CD8-positive, alpha-beta memory T cell (primary cell): Measurements from ENCODE around the gene VARS1. TPM values are rescaled to one million over a fixed set of nuclear protein-coding genes. Genes with fewer than 3 reads are reported as not detected.
A peak's percentile ranks its signal among the peaks of the same experiment; 100 is the strongest.

ENCODE experiments used
- CTCF ChIA-PET: fragments of 350-600 bp; sonication (Branson Sonifier 250); formaldehyde crosslinking; loops from one replicate; lab custom pipeline; 2021; ENCODE audit warnings: antibody characterized with exemption; lab: Charles Lee
- POLR2A ChIA-PET: fragments of 350-600 bp; sonication (Branson Sonifier 250); formaldehyde crosslinking; loops from one replicate; lab custom pipeline; 2021; ENCODE audit warnings: antibody characterized with exemption; lab: Charles Lee
- DNase-seq, 5 donors: peaks; one replicate each; pipeline versions ENCODE4 v3.0.0 to v3.0.0-alpha.2; 2020 to 2022; ENCODE audit warnings: mixed read lengths in 1 of 5
- H3K27ac ChIP-seq: one replicate; pipeline ENCODE4 v1.7.0; 2013; ENCODE audit warnings: low read depth, mild to moderate bottlenecking, low read length, moderate library complexity
- H3K27me3 ChIP-seq: 2 replicates; pipeline ENCODE4 v1.7.0; 2013; ENCODE audit warnings: low read length, mild to moderate bottlenecking; ENCODE audit not compliant: insufficient read depth, poor library complexity, severe bottlenecking
- H3K36me3 ChIP-seq: 2 replicates; pipeline ENCODE4 v1.7.0; 2013; ENCODE audit warnings: mild to moderate bottlenecking, low read length, moderate library complexity; ENCODE audit not compliant: insufficient read depth
- H3K4me1 ChIP-seq: 2 replicates; pipeline ENCODE4 v1.7.0; 2013; ENCODE audit warnings: mild to moderate bottlenecking, low read length, moderate library complexity; ENCODE audit not compliant: insufficient read depth
- H3K4me3 ChIP-seq: 2 replicates; pipeline ENCODE4 v1.7.0; 2013; ENCODE audit warnings: mild to moderate bottlenecking, low read length
- H3K9me3 ChIP-seq: 2 replicates; pipeline ENCODE4 v1.7.0; 2013; ENCODE audit warnings: mild to moderate bottlenecking, low read length
- H3K27ac Mint-ChIP-seq, 8 donors: one replicate each; pipeline ENCODE4 v1.8.0; 2020 to 2021; ENCODE audit warnings: mixed read lengths in 8 of 8, mild to moderate bottlenecking in 6 of 8, inconsistent platforms in 3 of 8, moderate library complexity in 3 of 8
- H3K27me3 Mint-ChIP-seq, 2 donors: one replicate each; pipeline ENCODE4 v1.8.0; 2020 to 2021; ENCODE audit warnings: mixed read lengths in 2 of 2, mild to moderate bottlenecking in 1 of 2, moderate library complexity in 1 of 2
- H3K36me3 Mint-ChIP-seq, 3 donors: one replicate each; pipeline ENCODE4 v1.8.0; 2020 to 2021; ENCODE audit warnings: mixed read lengths in 3 of 3, inconsistent platforms in 1 of 3, mild to moderate bottlenecking in 1 of 3
- H3K4me1 Mint-ChIP-seq, 3 donors: one replicate each; pipeline ENCODE4 v1.8.0; 2020 to 2021; ENCODE audit warnings: mixed read lengths in 3 of 3, inconsistent platforms in 1 of 3, mild to moderate bottlenecking in 1 of 3
- H3K4me3 Mint-ChIP-seq, 7 donors: one replicate each; pipeline ENCODE4 v1.8.0; 2020 to 2021; ENCODE audit warnings: mixed read lengths in 7 of 7, mild to moderate bottlenecking in 6 of 7, moderate library complexity in 4 of 7, inconsistent platforms in 2 of 7
- H3K9me3 Mint-ChIP-seq, 5 donors: one replicate each; pipeline ENCODE4 v1.8.0; 2020 to 2022; ENCODE audit warnings: mixed read lengths in 5 of 5, mild to moderate bottlenecking in 3 of 5, moderate library complexity in 2 of 5, inconsistent platforms in 1 of 5
- polyA plus RNA-seq: library from polyadenylated mRNA; unstranded; fragments of 300-500 nt; fragmentation: Illumina TruSeq; gene quantifications from one replicate; pipeline ENCODE4 v1.2.3, GENCODE V29; 2021
- total RNA-seq, 2 experiments: library from RNA; stranded (reverse); gene quantifications; one replicate each; pipeline ENCODE4 v1.2.3, GENCODE V29; 2021

The VARS1 gene
- total and polyA plus RNA-seq, 3 experiments from 2014 or later = 47.5 to 180 (median 179) TPM

GRCh38 chr6:31836474-31837368 is 41.2 kb upstream of the VARS1 start:
- POLR2A ChIA-PET = interaction anchor here (0.5 to 2.3 kb wide), 6 partner anchors 26 to 243 kb away, joined by 3 to 12 read pairs (median 4); partner anchors contain the start of genes EHMT2 and NEU1
- H3K4me3 Mint-ChIP-seq = peak overlapping the region; percentile 89 to 100 (median 95)

GRCh38 chr6:31836047-31836473 is 40.5 kb upstream of the VARS1 start:
- peaks cover 33% of the 10 kb centered on the region for H3K36me3 ChIP-seq
- Mint-ChIP-seq H3K36me3 (peaks cover 10 to 63% (median 14%) of the 10 kb centered on the region in 3 donors), H3K27ac (peak overlapping the region; percentile 61 to 100 (median 98)), H3K4me1 (peaks cover 40 to 51% (median 45%) of the 10 kb centered on the region in 3 donors), H3K4me3 (peak overlapping the region; percentile 89 to 100 (median 95)), H3K27me3 (no peaks in the 10 kb centered on the region), H3K9me3 (no peaks in the 10 kb centered on the region)
- H3K9me3 ChIP-seq = no peaks in the 10 kb centered on the region
- DNase-seq = no peak
- peak overlapping the region; percentile 73 for H3K4me3 ChIP-seq
- peaks cover 50% of the 10 kb centered on the region for H3K4me1 ChIP-seq
- ChIA-PET POLR2A (interaction anchor here (0.5 to 2.3 kb wide), 5 partner anchors 27 to 678 kb away, joined by 3 to 12 read pairs (median 4); partner anchors contain the start of genes EHMT2 and NEU1), CTCF (interaction anchor here (1.0 to 2.6 kb wide), 5 partner anchors 8 to 178 kb away, joined by 3 to 9 read pairs (median 3); partner anchors contain the start of gene NEU1)
- no peaks in the 10 kb centered on the region for H3K27me3 ChIP-seq
- H3K27ac ChIP-seq = peak overlapping the region; percentile 94

More at GRCh38 chr6:31836474-31837368, 41.2 kb upstream of the VARS1 start:
- CTCF ChIA-PET = interaction anchor here (1.1 to 1.6 kb wide), 4 partner anchors 29 to 238 kb away, joined by 3 to 4 read pairs (median 4); no protein-coding TSS in a partner anchor
- Histone ChIP-seq H3K4me1 (peaks cover 43% of the 10 kb centered on the region), H3K27ac (peak overlapping the region; percentile 94), H3K36me3 (peaks cover 33% of the 10 kb centered on the region), H3K9me3 (no peaks in the 10 kb centered on the region), H3K27me3 (no peaks in the 10 kb centered on the region), H3K4me3 (peak overlapping the region; percentile 73)
- DNase-seq = peak in 1 of 5 donors; percentile 23
- Mint-ChIP-seq H3K4me1 (peaks cover 38 to 49% (median 43%) of the 10 kb centered on the region in 3 donors), H3K36me3 (peaks cover 10 to 69% (median 14%) of the 10 kb centered on the region in 3 donors), H3K9me3 (no peaks in the 10 kb centered on the region), H3K27ac (peak overlapping the region; percentile 61 to 100 (median 98)), H3K27me3 (no peaks in the 10 kb centered on the region)

- H3K4me3 Mint-ChIP-seq = peak overlapping the region; percentile 89 to 100 (median 95)
- peaks cover 29% of the 10 kb centered on the region for H3K36me3 ChIP-seq
- peak overlapping the region; percentile 94 for H3K27ac ChIP-seq
- no peaks in the 10 kb centered on the region for H3K27me3 ChIP-seq
- H3K27ac Mint-ChIP-seq = peak overlapping the region; percentile 94 to 100 (median 98)
- POLR2A ChIA-PET = interaction anchor here (0.5 to 2.3 kb wide), 9 partner anchors 28 to 1150 kb away, joined by 3 to 12 read pairs (median 4); partner anchors contain the start of genes EHMT2, GPANK1, LSM2 and MPIG6B
- no peaks in the 10 kb centered on the region for H3K9me3 ChIP-seq
- CTCF ChIA-PET = interaction anchor here (0.9 to 2.6 kb wide), 4 partner anchors 9 to 39 kb away, joined by 3 to 9 read pairs (median 4); partner anchors contain the start of genes LSM2 and NEU1
- H3K4me3 ChIP-seq = peak overlapping the region; percentile 73
- H3K9me3 Mint-ChIP-seq = no peaks in the 10 kb centered on the region
- H3K27me3 Mint-ChIP-seq = no peaks in the 10 kb centered on the region
- DNase-seq = peak; percentile 64 to 86 (median 75)
- peaks cover 54 to 66% (median 59%) of the 10 kb centered on the region in 3 donors for H3K4me1 Mint-ChIP-seq
- H3K36me3 Mint-ChIP-seq = peaks cover 10 to 53% (median 12%) of the 10 kb centered on the region in 3 donors
- H3K4me1 ChIP-seq = peaks cover 54% of the 10 kb centered on the region
These were observed 39.1 kb upstream of the VARS1 start for GRCh38 chr6:31834367-31835250.

GRCh38 chr6:31831350-31832215 is 36.0 kb upstream of the VARS1 start:
- Histone ChIP-seq H3K36me3 (no peaks in the 10 kb centered on the region), H3K27me3 (no peaks in the 10 kb centered on the region), H3K4me3 (peak overlapping the region; percentile 76), H3K4me1 (peaks cover 31% of the 10 kb centered on the region), H3K9me3 (no peaks in the 10 kb centered on the region), H3K27ac (peak overlapping the region; percentile 71)
- ChIA-PET CTCF (interaction anchor here (0.7 to 4.2 kb wide), 14 partner anchors 9 to 285 kb away, joined by 3 to 71 read pairs (median 4); partner anchors contain the start of genes ATP6V1G2, BAG6, DDAH2 and LSM2), POLR2A (interaction anchor here (0.7 to 1.0 kb wide), 2 partner anchors 17 to 151 kb away, joined by 3 to 7 read pairs; partner anchors contain the start of gene LY6G5C)
- peaks cover 45 to 46% (median 45%) of the 10 kb centered on the region in 3 donors for H3K4me1 Mint-ChIP-seq
- no peaks in the 10 kb centered on the region for H3K9me3 Mint-ChIP-seq
- no peak for DNase-seq
- H3K4me3 Mint-ChIP-seq = peak overlapping the region; percentile 87 to 97 (median 92)
- peak overlapping the region in 5 of 8 donors; percentile 29 to 87 (median 78) for H3K27ac Mint-ChIP-seq
- H3K36me3 Mint-ChIP-seq = peaks cover 0 to 33% (median 0%) of the 10 kb centered on the region in 3 donors
- peaks cover 0 to 4% of the 10 kb centered on the region in 2 donors for H3K27me3 Mint-ChIP-seq

- peaks cover 0 to 4% of the 10 kb centered on the region in 2 donors for H3K27me3 Mint-ChIP-seq
- H3K36me3 ChIP-seq = no peaks in the 10 kb centered on the region
- peaks cover 28% of the 10 kb centered on the region for H3K4me1 ChIP-seq
- H3K9me3 ChIP-seq = no peaks in the 10 kb centered on the region
- no peaks in the 10 kb centered on the region for H3K9me3 Mint-ChIP-seq
- DNase-seq = no peak
- H3K27ac ChIP-seq = peak overlapping the region; percentile 71
- POLR2A ChIA-PET = interaction anchor here (0.7 to 1.5 kb wide), 4 partner anchors 91 to 251 kb away, joined by 3 to 7 read pairs (median 4); partner anchors contain the start of genes ABHD16A, LY6G5C and MSH5
- H3K27ac Mint-ChIP-seq = peak overlapping the region; percentile 78 to 96 (median 88)
- H3K4me3 Mint-ChIP-seq = peak overlapping the region; percentile 87 to 97 (median 92)
- H3K36me3 Mint-ChIP-seq = peaks cover 0 to 26% (median 0%) of the 10 kb centered on the region in 3 donors
- H3K4me1 Mint-ChIP-seq = peaks cover 41 to 44% (median 42%) of the 10 kb centered on the region in 3 donors
- CTCF ChIA-PET = interaction anchor here (0.8 to 4.2 kb wide), 23 partner anchors 13 to 285 kb away, joined by 3 to 71 read pairs (median 5); partner anchors contain the start of genes ATP6V1G2, BAG6, DDAH2 and GPANK1
- H3K27me3 ChIP-seq = no peaks in the 10 kb centered on the region
- peak overlapping the region; percentile 76 for H3K4me3 ChIP-seq
These were observed 35.4 kb upstream of the VARS1 start for GRCh38 chr6:31830886-31831335.

GRCh38 chr6:31829633-31830283 is 34.2 kb upstream of the VARS1 start:
- Mint-ChIP-seq H3K4me3 (peak overlapping the region; percentile 87 to 97 (median 92)), H3K27me3 (peaks cover 0 to 4% of the 10 kb centered on the region in 2 donors), H3K9me3 (no peaks in the 10 kb centered on the region), H3K4me1 (peaks cover 38 to 46% (median 42%) of the 10 kb centered on the region in 3 donors), H3K27ac (peak overlapping the region; percentile 16 to 96 (median 87)), H3K36me3 (peaks cover 0 to 19% (median 0%) of the 10 kb centered on the region in 3 donors)
- ChIA-PET CTCF (interaction anchor here (0.7 to 4.2 kb wide), 40 partner anchors 12 to 1597 kb away, joined by 3 to 71 read pairs (median 4); partner anchors contain the start of genes ATP6V1G2, BAG6, C6orf47 and DDAH2), POLR2A (interaction anchor here (0.6 to 1.5 kb wide), 10 partner anchors 15 to 1589 kb away, joined by 3 to 8 read pairs (median 6); partner anchors contain the start of genes ABHD16A, DDAH2, HSPA1A and HSPA1L)
- Histone ChIP-seq H3K4me3 (peak overlapping the region; percentile 76), H3K27me3 (no peaks in the 10 kb centered on the region), H3K4me1 (peaks cover 27% of the 10 kb centered on the region), H3K36me3 (no peaks in the 10 kb centered on the region), H3K9me3 (no peaks in the 10 kb centered on the region), H3K27ac (peak overlapping the region; percentile 71)
- DNase-seq = peak in 2 of 5 donors; percentile 51 to 55
